ENCODE data around the gene ODF2.
A peak's percentile ranks its signal among the peaks of the same experiment; 100 is the strongest.
"Not testable (repeated sequence)": the region's sequence is repeated elsewhere in the genome, so short reads cannot be mapped to it uniquely, and the experiment has no call there.

ODF2 gene

DNA sequence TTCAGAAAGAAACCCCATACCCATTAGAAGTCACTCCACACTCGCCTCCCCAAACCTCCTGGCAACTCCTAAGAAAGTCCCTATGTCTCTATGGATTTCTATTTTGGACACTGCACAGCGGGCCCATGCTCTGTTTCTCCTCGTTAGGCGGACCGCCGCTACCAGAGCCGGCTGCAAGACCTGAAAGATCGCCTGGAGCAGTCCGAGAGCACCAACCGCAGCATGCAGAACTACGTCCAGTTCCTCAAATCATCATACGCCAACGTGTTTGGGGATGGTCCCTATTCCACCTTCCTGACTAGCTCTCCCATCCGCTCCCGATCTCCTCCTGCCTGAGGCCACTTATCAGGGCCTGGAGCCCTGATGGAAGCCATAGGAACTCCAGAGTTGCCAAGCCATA lies 44.1 kb downstream of the ODF2 start:
- no peak overlapping the region for H3K27ac ChIP-seq (ENCODE audit: low read depth, low read length, poor library complexity, severe bottlenecking)
- no peaks in the 10 kb centered on the region for H3K79me2 ChIP-seq (ENCODE audit: insufficient read depth, low read length)
- H3K36me3 ChIP-seq (ENCODE audit: insufficient read depth, low read length): peaks cover 66% of the 10 kb centered on the region
- no peak overlapping the region for H3K4me3 ChIP-seq (ENCODE audit: low read depth, low read length, poor library complexity, severe bottlenecking)
- H3K27me3 ChIP-seq (ENCODE audit: insufficient read depth, low read length): no peaks in the 10 kb centered on the region
- H2AFZ ChIP-seq (ENCODE audit: low read length): no peak overlapping the region
- H3K9me2 ChIP-seq (ENCODE audit: low read depth, low read length): no peaks in the 10 kb centered on the region
- H3K4me1 ChIP-seq (ENCODE audit: insufficient read depth, low read length, severe bottlenecking): peaks cover 5% of the 10 kb centered on the region
- TF ChIP-seq EZH2 (IDR thresholded peaks at IDR 0.05; ENCODE audit: borderline replicate concordance, low read length): no peak
- TF ChIP-seq, protein P1, sequence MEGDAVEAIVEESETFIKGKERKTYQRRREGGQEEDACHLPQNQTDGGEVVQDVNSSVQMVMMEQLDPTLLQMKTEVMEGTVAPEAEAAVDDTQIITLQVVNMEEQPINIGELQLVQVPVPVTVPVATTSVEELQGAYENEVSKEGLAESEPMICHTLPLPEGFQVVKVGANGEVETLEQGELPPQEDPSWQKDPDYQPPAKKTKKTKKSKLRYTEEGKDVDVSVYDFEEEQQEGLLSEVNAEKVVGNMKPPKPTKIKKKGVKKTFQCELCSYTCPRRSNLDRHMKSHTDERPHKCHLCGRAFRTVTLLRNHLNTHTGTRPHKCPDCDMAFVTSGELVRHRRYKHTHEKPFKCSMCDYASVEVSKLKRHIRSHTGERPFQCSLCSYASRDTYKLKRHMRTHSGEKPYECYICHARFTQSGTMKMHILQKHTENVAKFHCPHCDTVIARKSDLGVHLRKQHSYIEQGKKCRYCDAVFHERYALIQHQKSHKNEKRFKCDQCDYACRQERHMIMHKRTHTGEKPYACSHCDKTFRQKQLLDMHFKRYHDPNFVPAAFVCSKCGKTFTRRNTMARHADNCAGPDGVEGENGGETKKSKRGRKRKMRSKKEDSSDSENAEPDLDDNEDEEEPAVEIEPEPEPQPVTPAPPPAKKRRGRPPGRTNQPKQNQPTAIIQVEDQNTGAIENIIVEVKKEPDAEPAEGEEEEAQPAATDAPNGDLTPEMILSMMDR (IDR thresholded peaks at IDR 0.05; ENCODE audit: low read length): no peak
- H3K9ac ChIP-seq (ENCODE audit: low read length): no peak overlapping the region
- H3K9me3 ChIP-seq (ENCODE audit: low read length): no peaks in the 10 kb centered on the region
- no peak overlapping the region for H3K4me2 ChIP-seq (ENCODE audit: low read length)
- no peaks in the 10 kb centered on the region for H4K20me1 ChIP-seq (ENCODE audit: insufficient read depth, low read length)
- no peaks in the 10 kb centered on the region; the same call in 1 of the 2 replicates for H3F3A ChIP-seq (ENCODE audit: insufficient read depth, low read length)

DNA sequence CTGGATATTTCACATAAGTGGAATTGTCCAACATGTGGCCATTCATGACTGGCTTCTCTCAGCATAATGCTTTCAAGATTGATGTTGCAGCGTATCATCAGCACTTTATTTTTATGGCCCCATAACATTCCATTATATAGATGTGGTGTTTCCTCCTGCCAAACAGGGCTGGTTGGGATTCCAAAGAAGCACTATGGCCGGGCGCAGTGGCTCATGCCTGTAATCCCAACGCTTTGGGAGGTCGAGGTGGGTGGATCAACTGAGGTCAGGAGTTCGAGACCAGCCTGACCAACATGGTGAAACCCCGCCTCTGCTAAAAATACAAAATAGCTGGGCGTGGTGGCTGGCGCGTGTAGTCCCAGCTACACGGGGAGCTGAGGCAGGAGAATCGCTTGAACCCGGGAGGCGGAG lies 47.6 kb downstream of the ODF2 start:
- H3K9me3 ChIP-seq (ENCODE audit: low read length); H3F3A ChIP-seq (ENCODE audit: insufficient read depth, low read length); H2AFZ ChIP-seq (ENCODE audit: low read length); H3K27me3 ChIP-seq (ENCODE audit: insufficient read depth, low read length); H3K4me2 ChIP-seq (ENCODE audit: low read length); H3K27ac ChIP-seq (ENCODE audit: low read depth, low read length, poor library complexity, severe bottlenecking); H3K9me2 ChIP-seq (ENCODE audit: low read depth, low read length); H3K9ac ChIP-seq (ENCODE audit: low read length); H4K20me1 ChIP-seq (ENCODE audit: insufficient read depth, low read length); H3K4me3 ChIP-seq (ENCODE audit: low read depth, low read length, poor library complexity, severe bottlenecking): not testable (repeated sequence)
- Histone ChIP-seq H3K4me1 (ENCODE audit: insufficient read depth, low read length, severe bottlenecking) (peaks cover 14% of the 10 kb centered on the region), H3K79me2 (ENCODE audit: insufficient read depth, low read length) (peaks cover 16% of the 10 kb centered on the region), H3K36me3 (ENCODE audit: insufficient read depth, low read length) (peaks cover 36% of the 10 kb centered on the region)

DNA sequence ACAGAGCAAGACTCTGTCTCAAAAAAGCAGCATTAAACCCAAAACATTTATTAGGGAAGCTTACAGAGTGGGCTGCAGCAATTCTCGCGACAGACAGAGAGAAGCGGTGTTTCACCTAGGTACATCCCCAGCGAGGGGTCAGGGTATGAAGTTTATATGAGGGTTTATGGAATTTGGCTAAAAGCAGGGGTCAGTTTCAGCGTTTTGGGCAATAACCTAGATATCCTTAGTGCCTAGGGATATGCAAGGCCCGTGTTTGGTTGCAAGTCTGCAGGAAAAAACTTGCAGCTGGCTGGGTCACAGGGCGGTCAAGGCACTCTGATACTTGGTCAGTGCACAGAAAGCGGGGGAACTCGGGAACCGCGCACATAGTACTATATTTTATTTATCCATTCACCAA lies 48.1 kb downstream of the ODF2 start:
- TF ChIP-seq, protein P1 (IDR thresholded peaks at IDR 0.05; ENCODE audit: low read length): no peak
- Histone ChIP-seq H3K36me3 (ENCODE audit: insufficient read depth, low read length) (peaks cover 34% of the 10 kb centered on the region), H3K79me2 (ENCODE audit: insufficient read depth, low read length) (peaks cover 16% of the 10 kb centered on the region), H3K4me2 (ENCODE audit: low read length) (peak overlapping the region; percentile 79), H3K4me1 (ENCODE audit: insufficient read depth, low read length, severe bottlenecking) (peaks cover 14% of the 10 kb centered on the region), H3F3A (ENCODE audit: insufficient read depth, low read length) (no peaks in the 10 kb centered on the region; the same call in 1 of the 2 replicates), H4K20me1 (ENCODE audit: insufficient read depth, low read length) (no peaks in the 10 kb centered on the region), H3K4me3 (ENCODE audit: low read depth, low read length, poor library complexity, severe bottlenecking) (peak overlapping the region; percentile 91), H3K9ac (ENCODE audit: low read length) (peak overlapping the region; percentile 82), H2AFZ (ENCODE audit: low read length) (no peak overlapping the region), H3K9me2 (ENCODE audit: low read depth, low read length) (no peaks in the 10 kb centered on the region), H3K27me3 (ENCODE audit: insufficient read depth, low read length) (no peaks in the 10 kb centered on the region), H3K27ac (ENCODE audit: low read depth, low read length, poor library complexity, severe bottlenecking) (peak overlapping the region; percentile 16), H3K9me3 (ENCODE audit: low read length) (no peaks in the 10 kb centered on the region)

Measured in OCI-LY1 (cell line).